HG03039 (cell line): Measurements from ENCODE around the gene NKD1.
"Not testable (repeated sequence)": the region's sequence is repeated elsewhere in the genome, so short reads cannot be mapped to it uniquely, and the experiment has no call there.

Source experiments
- ATAC-seq: cut with Tn5 transposase; IDR thresholded peaks from one replicate; pipeline ENCODE4 v1.9.1; 2021; ENCODE audit warnings: mild to moderate bottlenecking, moderate library complexity; ENCODE audit not compliant: unreplicated experiment

NKD1 gene, protein sequence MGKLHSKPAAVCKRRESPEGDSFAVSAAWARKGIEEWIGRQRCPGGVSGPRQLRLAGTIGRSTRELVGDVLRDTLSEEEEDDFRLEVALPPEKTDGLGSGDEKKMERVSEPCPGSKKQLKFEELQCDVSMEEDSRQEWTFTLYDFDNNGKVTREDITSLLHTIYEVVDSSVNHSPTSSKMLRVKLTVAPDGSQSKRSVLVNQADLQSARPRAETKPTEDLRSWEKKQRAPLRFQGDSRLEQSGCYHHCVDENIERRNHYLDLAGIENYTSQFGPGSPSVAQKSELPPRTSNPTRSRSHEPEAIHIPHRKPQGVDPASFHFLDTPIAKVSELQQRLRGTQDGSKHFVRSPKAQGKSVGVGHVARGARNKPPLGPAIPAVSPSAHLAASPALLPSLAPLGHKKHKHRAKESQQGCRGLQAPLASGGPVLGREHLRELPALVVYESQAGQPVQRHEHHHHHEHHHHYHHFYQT

DNA sequence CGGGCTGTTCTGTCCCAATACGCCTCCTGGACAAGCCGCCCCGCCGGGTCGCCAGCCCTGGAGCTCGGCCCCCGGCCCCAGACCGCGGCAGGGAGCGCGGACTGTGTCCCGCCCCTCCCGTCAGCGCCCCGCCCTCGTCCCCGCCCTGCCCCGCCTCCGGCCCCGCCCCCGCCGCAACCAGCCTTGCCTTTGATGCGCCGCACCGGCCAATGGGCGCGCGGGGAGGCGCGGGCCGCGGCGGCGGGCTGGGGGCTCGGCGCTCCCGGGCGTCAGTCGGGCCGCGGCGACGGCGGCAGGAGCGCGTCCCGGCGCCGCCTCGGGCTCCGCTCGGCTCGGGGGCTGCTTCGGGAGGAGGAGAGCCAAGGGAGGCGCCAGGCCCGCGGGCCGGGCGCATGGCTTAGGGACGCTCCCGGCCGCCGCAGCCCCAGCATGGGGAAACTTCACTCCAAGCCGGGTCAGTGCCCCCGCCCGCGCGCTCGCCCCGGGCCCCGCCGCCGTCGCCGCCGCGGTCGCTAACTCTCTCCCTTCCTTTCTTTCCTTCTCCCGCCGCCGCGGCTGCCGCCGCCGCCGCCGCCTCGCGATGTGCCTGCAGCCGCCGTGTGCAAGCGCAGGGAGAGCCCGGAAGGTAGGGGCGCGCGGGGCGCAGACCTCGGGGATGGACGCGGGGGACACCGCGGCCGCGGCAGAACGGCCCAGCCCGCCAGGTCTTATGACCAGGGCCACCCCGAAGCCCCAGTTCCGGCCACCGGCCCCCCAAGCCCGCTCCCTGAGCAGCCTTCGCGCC lies at the start of gene NKD1:
TSS of gene NKD1 (plus strand) at position 272 of the 784 bp plus-strand sequence. CDS start at position 430, 158 bp downstream.
- ATAC-seq = peak; percentile 79

DNA sequence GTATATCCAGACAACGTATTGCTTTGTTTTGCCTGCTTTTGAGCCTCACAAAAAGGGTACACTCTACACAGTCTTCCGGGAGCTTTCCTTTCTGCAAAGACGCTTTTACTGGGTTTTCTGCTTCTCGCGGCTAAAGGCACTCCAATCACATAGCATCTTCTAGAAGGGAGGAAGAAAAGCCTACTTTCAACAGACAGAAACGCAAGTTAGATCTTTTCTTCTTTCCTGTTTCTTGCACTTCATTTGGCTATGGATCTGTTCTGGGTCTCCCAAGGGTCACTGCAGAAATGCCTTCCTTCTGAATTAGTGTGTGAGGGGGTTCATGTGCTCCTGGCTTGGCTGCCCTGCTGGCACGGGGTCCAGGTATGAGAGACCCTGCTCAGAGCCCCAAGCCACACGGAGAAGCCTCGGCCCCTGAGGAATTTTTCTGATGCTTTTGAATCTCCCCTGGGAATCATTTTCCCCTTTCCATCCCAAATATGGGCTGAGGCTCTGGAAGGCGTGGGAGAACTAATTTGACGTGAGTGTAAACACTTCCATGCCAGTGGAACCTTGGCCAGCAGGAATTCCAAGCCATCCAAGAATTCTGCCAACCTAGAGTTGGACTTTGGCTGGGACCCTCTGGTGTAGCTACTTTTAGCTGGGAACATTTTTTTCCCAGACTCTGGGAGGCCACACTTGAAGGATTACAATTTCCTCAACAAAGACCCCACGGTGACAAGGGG lies 49.6 kb upstream of the NKD1 start:
- no peak for ATAC-seq

DNA sequence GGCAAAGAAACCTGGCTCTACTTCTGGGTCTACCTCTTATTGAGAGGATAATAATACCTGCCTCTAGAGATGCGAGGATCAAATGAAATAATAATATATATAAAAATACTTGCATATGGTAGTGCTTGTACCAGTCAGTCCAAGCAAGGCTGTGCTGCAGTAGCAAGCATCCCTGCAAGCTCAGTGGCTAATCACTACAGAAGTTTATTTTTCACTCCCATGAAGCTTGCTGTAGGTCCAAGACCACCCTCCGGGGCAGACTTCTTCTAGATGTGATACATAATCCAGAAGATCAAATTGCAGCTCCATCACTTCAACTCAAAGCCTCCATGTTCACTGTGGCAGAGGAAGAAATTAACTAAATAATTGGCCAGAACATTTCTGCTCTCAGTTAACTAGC lies 48.9 kb upstream of the NKD1 start:
- ATAC-seq = no peak

DNA sequence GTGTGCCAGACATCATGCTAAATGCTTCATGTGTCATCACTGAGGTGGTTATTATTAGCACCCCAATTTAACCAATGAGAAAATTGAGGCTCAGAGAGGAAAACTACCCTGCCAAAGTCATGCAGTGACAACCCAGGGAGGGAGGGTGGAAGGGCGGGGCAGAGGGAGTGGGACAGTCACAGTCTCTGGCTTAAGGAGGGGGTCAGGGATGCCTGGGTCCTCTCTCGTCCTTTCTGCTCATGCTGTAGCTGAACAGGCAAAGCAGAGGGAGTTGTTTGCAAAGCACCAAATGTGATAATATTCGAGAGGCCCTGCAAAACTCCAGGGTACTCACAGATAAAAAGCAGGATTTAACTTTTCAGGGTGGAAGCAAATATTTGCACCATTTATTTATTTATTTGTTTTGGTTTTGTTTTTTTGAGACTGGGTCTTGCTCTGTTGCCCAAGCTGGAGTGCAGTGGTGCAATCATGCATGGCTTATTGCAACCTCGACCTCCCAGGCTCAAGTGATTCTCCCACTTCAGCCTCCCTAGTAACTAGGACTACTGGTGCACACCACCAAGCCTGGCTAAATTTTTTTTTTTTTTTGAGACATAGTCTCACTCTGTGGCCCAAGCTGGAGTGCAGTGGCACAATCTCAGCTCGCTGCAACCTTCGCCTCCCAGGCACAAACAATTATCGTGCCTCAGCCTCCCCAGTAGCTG lies 47.9 kb upstream of the NKD1 start:
- no peak for ATAC-seq

DNA sequence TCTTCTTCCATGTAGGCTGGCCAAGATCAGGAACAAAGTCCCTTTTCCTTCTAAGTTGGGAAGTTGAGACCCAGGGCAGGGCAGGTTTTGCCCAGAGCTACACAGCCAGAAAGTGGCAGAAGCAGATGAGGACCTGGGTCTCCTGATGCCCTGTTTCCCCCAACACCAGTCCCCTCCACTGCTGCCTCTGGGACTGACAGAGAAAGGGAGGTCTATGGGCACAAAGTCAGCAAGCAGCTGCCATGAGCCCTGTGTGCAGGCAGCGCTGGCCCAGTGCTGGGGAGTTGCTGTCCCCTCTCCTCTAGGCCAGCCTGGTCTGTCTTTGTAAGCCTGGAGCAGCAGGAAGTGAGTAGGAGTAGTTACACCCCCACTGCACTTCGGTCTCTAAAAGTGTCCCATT lies 46.9 kb upstream of the NKD1 start:
- ATAC-seq = no peak

DNA sequence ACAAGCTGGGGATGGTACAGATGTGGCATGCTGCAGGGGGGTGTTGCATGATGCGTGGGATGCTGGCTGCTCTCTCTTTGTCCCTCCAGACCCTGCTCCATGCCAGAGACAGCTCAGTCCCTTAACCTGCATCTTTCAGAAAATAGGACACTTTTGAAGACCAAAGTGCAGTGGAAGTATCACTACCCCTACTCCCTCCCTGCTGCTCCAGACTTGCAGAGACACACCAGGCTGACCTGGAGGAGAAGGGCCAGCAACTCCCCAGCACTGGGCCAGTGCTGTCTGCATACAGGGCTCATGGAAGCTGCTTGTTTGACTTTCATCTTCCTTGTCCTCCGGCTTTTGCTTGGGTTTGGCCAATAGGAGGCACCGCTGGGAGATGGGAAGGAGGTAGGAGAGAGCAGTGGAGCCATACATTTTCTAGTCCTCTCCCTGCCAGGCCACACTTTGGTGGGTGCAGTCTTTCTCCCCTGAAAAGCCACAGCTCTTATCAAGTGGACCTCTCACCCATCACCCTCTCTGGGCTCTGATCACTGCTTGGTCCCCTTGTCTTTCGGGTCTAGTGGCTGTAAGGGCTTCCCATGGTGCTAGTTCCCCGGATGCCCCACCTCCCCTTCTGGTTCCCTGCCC lies 46.1 kb upstream of the NKD1 start:
- ATAC-seq = no peak

DNA sequence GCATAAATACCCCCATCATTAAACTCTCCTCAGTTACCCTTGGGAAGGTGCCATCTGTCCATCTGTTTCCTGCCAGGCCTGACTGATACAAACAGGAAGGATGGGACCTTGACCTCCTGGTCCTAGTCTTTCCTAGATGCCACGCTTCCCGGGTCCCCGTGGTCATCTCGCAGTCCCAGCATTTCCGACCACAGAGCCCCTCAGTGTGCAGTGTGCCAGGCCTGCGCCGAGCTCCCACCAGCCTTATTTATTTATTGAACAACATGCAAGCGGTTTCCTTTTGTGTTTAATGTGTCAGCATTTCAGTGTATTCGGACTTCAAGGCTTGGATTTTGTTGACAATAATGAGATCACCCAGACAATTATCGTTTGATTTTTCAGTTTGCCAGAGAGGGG lies 45.6 kb upstream of the NKD1 start:
- no peak for ATAC-seq

DNA sequence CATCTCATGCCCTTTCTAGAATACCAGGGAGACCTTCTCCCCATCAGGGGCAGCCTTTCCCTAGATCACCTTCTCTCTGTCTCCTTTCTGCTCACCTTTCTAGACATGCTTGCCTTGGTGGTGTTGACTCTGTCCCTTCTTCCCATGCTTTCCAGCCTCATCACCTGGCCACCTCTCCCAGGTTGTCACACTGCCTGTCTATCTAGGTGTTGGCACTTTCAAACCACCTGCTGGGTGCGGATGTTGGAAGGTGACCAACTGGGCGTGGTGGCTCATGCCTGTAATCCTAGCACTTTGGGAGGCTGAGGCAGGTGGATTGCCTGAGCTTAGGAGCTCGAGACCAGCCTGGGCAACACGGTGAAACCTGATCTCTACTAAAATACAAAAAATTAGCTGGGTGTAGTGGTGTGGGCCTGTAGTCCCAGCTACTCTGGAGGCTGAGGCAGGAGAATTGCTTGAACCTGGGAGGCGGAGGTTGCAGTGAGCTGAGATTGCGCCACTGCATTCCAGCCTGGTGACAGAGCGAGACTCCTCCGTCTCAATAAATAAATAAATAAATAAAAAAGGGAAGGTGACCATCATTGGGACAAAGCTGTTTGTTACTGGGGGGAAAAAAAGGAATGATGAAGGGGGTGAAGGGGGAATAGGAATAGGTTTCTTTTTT lies 44.2 kb upstream of the NKD1 start:
- not testable (repeated sequence) for ATAC-seq

DNA sequence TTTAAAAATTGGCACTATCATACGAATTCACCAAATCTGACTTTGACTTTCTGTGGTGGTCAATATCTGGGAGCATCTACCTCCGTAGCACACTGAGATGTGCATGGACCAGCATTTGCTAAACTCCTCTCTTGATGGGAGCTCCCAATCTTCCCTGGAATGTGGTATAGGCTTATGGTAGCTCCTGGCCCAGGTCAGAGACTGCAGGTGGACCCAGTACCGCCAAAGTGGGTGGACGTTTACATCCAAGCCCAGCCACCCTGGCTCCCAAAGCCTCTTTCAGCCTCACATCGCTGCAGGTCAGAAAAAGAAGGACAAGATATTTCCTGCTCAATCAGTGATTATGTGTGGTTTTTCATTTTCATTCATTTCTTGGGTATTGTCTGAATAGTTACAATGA lies 43.1 kb upstream of the NKD1 start:
- ATAC-seq = no peak

DNA sequence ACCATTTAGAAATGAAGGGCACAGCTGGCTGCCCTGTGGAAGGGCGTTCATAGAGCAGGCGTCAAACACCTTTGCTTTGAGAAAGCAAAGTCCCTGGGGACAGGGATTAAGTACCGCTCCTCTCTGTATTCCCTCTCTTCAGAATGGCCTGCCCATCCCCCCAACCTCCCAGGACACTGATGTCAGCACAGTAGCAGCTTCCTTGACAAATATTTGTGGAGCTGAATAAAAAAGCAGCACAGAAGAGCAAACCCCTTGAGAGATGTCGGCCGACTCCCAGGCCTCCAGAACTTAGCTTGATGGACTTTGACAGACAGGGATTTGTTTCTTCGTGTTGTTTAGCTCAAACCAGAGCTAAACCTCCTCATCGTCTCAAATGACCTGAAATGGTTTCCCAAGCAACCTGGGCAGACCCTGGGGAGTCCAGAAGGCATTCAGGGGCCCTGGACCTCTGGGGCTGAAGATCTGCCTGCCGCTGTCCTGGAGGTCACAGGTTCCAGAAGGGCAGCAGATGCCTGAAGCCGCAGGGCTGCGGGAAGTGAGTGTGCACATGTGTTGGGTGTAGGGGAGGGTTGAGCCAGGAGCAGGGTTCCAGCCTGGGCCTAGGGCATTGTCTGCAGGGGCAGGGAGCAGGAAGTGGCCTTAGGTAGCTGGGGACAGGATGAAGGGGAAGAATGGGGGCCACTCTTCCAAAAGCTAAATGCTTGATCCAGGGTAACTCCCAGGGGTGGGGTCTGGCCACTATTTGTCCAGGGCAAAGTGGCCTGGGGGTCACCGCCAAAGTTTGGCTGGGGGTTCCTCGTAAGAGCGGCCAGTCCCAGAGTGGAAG lies 42.3 kb upstream of the NKD1 start:
- no peak for ATAC-seq

DNA sequence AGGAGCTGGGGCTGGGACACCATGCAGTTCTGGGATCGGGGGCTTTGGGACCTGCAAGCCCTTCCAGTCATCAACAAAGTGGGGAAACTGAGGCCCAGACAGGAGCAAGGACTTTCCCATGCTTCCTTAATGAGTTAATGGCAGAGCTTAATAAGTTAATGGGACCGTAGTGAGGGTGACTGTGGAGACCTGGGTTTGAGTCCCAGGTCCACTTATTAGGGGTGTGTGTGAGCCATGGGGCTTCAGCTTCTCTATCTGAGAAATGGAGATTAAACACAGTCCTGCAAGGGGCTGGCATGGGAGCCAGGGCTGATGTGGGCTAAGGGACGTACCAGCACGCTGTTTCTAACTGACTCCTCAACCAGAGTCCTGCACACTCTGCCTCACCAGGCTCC lies 41.7 kb upstream of the NKD1 start:
- ATAC-seq = no peak

DNA sequence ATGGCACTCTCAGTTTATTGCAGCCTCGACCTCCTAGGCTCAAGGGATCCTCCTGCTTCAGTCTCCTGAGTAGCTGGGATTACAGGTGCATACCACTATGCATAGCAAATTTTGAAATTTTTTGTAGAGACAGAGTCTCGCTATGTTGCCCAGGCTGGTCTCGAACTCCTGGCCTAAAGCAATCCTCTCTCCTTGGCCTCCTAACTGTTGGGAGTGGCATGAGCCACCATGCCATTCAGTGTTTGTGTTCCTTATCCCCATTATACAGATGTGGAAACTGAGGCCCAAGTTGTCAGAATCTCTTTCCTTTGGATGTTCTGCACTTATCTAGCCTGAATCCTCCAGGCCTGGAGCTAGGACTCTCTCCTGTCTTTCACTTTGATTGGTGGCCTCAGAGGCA lies 40.8 kb upstream of the NKD1 start:
- no peak for ATAC-seq

DNA sequence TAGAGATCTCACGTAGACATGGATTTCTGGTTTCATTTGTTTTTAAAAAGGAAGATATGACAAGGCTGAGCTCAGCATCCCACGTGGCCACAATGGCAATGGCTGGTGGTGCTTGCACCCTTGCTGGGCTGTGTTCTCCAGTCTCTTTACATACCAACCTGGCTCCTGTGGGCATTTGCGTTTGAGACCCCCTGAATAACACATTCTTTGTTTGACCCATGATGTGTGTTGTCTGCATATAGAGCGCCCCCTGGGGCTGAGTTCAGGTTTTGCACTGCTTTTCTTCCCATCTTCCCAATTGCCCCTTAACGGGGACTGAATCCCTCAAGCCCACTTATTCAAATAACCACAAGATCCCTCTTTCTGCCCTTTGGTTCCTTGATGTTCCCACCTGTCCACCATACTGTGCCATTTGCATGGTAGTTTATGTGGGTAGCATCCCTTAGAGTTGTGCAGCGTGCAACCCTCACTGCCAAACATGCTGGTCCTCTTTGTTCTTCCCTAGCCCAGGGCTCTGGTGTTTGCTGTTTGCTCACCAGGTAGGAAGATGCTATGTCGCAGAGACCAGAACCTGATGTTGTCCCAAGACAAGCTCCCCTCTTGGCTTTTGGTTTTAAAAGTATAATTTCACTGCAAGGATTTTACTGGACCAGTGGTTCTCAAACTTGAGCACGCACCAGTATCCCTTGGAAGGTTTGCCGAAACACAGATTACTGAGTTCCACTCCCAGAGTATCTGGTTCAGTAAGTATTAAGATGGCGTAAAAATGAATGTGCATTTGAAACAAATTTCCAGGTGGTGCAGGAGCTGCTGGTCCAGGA lies 38.5 kb upstream of the NKD1 start:
- ATAC-seq = no peak

DNA sequence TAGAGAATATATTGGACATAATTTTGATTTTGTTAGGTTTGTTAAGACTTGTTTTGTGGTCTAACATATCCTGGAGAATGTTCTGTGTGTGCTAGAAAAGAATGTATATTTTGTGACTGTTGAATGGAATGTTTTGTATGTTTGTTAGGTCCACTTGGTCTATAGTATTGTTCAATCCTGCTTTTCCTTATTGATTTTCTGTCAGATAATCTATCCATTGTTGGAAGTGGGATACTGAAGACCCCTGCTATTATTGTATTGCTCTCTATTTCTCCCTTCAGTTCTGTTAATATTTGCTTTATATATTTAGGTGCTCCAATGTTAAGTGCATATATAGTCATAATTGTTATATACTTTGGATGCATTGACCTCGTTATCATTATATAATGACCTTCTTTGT lies 33.0 kb upstream of the NKD1 start:
- ATAC-seq = no peak

DNA sequence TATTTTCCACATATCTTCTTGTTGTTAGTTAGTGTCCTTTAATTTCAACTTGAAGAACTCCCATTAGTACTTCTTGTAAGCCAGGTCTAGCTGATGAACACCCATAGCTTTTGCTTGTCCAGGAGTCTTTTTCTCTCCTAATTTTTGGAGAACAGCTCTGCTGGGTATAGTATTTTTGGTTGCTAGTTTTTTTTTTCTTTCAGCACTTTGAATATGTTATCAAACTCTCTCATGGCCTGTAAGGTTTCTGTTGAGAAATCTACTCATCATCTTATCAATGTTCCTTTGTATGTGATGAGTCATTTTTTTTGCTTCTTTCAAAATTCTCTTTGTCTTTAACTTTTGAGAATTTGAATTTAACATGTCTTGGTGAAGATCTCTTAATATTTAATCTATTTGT lies 31.8 kb upstream of the NKD1 start:
- ATAC-seq = no peak

DNA sequence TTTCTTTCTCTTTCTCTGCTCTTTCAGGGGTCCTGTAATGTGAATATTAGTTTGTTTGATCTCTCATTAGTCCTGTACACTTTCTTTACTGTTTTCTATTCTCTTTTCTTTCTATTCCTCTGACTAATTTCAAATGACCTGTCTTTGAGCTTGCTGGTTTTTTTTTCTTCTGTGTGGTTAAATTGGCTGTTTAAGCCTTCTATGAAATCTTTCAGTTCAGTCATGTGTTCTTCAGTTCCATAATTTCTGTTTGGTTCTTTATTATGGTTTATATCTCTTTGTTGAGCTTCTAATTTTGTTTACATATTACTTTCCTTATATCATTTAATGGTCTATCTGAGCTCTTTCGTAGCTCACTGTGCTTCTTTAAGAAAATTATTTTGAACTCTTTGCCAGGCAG lies 31.3 kb upstream of the NKD1 start:
- ATAC-seq = no peak

DNA sequence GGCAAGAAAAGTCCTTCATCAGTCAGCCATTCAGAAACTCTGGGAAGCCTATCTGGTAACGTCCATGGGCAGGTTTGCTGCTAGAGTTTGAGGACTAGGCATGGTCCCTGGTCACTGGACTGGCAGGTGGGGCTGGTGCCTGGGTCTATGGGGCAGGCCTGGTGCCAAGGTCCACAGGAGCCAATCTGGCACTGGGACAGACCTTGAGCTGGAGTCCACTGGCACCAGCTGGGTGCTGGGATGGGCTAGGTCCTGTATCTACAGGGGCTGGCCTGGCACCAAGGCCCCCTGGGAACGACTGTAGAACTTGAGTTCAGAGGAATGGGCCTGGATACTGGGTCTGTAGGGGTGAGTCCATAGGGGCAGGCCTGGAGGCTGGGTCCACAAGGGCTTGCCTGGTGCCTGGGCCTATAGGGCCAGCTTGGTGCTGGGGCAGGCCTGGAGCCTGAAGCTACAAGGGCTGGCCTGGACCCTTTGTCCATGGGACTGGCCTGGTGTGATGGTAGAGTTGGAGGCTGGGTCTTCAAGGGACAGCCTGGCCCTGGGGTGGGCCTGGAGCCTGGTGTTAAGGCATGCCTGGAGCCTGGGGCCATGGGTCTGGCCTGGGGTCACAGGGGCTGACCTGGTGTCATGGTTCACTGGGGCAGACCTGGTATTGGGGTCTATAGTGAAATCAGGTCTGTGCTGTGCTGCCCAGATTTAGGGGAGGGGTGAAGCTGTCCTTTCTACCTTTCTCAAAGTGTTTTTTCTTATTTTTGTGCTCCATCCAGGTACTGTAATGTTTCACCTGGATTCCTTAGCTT lies 30.5 kb upstream of the NKD1 start:
- ATAC-seq = no peak
